Activated CD4-positive, CD25-positive, alpha-beta regulatory T cell treated with anti-CD3 and anti-CD28 coated beads, Interleukin-2, amount 50 U/mL, for 16 hours (primary cell): ENCODE results near the gene PACSIN3.
"Not testable (repeated sequence)": the region's sequence is repeated elsewhere in the genome, so short reads cannot be mapped to it uniquely, and the experiment has no call there.

ENCODE experiments used
- DNase-seq: peaks from one replicate; pipeline ENCODE4 v3.0.0-alpha.2; 2020; ENCODE audit warnings: low read depth, low spot score

The PACSIN3 gene

DNA sequence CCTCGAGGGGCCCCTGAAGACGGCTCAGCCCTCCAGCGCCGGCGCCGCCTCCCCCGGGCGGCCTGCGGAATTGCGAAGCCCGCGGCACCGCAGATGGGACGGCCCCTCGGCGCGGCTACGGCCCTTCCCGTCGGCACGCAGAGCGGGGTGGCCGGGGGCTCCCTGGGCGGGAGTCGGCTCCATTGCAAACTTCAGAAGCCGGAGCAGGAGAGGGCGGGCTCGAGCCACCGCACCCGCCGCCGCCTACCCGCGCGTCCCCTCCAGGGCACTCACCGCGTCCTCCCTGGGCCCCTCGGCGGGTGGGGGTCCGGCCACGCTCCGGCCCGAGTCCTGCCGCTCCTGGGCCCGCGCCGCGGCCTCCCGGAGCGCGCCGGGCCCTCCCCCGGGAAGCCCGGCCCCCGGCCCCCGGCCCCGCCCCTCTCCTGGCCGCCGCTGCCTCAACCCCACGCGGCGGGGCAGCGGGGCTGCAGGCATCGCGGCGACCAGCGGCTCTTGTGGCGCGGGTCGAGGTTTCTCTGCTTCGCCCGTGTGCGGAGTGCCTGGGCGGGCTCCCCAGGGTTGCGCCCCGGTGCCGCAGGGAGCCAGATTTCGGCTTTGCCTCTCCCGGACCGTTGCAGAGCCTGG, at the start of gene PACSIN3:
TSS of gene PACSIN3 (minus strand) at position 359 of the 624 bp plus-strand sequence. CDS start 3,707 bp downstream, outside the sequence.
- no peak for DNase-seq

DNA sequence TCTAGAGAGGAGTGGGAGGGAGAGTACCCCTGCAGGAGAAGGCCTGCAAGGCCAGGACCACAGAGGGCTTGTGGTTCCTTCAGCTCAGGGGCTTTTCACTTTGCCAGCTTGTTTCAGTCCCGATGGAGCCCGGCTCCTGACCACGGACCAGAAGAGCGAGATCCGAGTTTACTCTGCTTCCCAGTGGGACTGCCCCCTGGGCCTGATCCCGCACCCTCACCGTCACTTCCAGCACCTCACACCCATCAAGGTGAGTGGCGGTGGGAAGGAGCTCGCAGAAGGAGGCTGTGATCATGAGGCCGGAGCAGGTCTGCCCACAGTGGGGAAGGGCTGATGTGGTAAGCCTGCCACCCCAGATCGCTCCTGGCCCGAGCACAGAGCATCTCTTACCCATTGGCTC, 48.9 kb upstream of the PACSIN3 start:
- no peak for DNase-seq

DNA sequence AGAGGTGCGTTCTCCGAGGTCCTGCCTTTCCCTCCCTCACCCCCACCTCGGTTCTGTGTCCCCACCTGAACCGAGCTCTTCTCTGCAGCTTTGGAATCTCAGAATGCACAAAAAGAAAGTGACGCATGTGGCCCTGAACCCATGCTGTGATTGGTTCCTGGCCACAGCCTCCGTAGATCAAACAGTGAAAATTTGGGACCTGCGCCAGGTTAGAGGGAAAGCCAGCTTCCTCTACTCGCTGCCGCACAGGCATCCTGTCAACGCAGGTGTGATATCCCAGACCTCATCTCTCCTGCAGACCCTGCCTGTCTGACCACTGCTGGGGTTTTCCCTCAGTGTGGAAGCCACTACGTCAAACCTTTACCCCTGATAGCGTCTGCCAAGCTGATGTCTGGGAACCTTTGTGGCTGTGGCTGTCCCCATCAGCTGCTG, 48.5 kb upstream of the PACSIN3 start:
- DNase-seq: no peak

DNA sequence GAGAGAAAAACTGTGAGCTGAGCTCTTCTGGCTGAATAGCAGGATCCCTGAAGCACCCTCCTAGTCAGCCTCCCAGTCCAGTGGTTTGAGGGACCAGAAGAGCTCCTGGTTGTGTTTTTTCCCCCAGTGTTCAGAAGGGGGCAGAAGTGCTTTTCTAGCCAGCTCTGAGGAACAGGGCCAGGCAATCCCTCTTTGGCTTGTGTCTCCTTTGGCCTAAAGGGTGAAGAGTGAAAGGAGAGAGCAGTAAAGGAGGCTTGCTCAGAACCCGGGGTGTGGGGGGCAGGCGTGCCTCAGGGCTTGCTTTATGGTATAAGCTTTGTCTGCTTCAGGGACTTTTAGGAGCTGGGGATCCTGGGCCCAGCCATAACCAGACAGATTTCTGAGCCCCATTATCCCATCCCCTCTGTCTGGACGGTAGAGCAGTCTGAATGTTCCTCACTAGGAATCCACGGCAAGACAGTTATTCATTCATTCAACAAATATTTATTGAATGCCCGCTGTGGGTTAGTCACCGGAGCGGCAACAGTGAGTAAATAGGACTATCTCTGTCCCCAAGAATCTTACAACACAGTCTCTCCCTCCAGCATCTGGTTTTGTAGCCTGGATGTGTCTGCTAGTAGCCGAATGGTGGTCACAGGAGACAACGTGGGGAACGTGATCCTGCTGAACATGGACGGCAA, 47.9 kb upstream of the PACSIN3 start:
- DNase-seq: no peak

DNA sequence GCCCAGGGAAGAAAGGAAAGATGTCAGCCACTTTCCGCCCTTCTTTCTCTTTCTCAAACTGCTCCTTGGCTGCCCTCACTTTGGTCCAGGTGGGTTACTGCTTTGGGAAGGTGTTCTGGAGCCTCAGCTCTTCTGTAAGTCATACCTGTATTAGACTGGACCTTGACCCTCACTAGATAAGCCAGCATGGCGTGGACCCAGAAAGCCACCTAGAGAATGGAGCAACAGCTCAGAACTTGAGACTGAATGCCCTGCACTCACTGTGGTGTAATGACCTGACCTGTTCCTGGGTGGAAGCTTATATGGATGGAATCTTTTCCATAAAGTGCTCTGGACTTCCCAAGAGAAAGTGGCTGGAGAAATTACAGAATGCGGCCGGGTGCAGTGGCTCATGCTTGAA, 46.8 kb upstream of the PACSIN3 start:
- no peak for DNase-seq

DNA sequence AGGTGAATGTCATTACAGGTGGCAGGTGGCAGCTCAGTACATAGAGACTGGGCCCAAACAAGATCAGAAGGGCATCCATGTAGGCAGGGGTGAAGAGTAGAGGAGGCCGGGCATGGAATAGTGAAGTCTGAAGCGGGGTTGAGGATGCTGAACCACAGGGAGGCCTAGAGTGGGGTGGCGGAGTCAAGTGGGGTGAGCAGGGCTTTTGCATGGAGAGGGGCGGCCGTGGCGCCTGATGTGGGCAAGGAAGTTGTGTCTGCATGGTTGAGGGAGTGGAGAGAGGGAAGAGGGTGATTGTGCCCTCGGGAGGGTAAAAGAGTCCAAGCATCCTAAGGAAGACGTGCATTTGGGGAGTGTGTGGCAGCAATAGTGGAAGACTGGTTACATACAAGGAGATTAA, 42.9 kb upstream of the PACSIN3 start:
- DNase-seq: no peak

DNA sequence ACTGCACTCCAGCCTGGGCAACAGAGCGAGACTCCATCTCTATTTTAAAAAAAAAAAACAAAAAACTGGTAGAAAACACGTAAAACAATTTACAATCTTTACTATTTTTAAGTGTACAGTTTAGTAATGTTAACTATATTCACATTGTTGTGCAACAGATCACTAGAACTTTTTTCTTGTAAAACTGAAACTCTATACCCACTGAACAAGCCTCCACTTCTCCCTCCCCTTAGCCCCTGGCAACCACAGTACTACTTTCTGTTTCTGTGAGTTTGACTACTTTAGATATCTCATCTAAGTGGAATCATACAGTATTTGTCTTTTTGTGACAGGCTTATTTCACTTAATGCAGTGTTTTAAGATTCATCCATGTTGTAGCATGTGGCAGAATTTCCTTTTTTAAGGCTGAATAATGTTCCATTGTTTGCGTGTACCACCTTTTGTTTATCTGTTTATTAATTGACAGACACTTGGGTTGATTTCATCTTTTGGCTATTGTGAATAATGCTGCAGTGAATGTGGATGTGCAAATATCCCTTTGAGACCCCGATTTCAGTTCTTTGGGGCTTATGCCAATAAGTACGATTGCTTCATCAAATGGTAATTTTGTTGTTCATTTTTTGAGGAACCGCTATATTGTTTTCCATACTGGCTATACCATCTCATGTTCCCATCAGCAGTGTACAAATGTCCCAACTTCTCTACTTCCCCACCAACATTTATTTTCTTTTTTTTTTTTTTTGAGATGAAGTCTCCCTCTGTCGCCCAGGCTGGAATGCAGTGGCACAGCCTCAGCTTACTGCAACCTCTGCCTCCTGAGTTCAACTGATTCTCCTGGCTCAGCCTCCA, 39.5 kb upstream of the PACSIN3 start:
- no peak for DNase-seq

DNA sequence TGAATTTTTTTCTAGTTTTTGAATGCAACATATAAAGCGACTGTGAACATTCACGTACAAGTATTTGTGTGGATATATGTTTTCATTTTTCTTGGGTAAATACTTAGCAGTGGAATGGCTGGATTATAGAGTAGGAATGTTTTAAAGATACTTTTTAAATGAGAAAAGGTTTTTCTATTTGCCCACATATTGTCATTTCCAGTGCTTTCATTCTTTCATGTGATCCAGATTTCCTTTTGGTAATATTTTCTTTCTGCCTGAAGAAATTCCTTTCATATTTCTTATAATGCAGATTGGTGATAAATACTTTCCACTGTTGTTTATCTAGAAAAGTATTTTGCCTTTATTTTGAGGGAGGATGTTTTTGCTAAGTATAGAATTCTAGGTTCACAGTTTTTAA, 36.5 kb upstream of the PACSIN3 start:
- no peak for DNase-seq

DNA sequence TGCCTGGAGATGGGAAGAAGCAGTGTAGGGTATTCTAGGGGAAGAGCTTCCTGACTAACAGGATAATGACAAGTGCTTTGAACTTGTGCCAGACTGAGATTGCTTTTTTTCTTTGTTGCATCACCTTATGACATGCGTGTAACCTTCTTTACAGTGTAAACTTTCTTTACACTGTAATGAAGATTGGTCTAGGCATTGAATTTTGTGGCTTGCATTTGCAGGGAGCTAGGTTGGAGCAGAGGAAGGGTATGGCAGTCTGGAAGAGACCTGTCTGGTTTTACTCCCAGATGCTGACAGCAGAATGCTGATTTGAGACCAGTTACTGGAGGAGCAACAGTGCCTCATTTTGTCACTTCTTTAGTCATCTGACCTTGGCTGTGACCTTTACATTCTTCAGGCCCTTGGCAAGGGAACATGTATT, 34.2 kb upstream of the PACSIN3 start:
- DNase-seq: no peak

DNA sequence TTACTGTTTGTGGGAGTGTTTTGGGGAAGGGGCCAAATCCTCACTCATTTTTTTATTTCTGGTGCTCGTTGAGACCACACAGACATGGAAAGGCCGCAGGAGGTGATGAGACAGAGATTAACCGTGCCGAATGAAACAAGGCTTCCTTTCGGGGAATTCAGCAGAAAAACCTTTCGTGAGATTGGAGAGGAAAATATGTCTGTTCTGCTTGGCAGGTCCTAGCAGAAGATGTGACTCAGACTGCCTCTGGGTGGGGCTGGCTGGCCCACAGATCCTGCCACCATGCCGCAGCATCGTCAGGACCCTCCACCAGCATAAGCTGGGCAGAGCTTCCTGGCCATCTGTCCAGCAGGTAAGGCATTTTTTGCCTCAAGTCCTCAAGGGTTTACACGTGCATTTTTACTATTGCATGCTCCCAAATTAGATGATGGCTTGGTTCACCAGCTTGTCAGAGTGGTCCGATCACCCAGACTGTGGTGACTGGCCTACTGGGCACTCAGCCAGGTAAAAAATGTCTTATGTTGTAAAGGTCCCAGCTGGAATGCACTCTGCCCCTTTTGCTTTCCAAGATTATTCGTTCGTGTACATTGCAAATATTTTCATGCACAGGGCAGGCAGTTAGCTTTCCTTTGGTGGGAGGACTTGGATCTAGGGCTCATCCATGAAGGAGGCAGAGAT, 30.0 kb upstream of the PACSIN3 start:
- DNase-seq: peak; percentile 38

DNA sequence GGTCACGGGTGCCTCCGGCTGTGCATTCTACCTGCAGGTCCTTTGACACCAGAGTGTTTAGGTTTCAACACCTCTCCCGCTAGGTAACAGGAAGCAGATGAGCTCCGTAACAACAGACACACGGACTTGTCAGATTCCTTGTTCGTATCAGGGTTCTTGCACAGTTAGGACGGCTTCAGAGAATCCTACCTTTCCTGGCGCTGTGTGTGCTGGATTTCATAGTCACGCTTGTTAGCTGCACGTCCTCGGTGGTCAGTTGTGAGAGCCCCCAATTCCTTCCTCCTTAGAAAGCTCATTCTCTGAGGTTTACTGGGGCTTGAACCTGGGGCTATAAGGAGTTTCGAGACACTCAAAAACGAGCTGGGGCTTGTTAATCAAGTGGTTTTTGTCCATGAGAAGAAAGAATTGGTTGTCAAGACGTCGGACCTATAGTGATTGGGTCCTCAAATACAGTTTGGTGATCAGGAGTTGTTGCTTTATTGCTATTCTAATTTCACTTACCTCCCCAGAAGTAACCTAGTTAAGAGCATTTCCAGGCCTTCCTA, 29.2 kb upstream of the PACSIN3 start:
- no peak for DNase-seq

DNA sequence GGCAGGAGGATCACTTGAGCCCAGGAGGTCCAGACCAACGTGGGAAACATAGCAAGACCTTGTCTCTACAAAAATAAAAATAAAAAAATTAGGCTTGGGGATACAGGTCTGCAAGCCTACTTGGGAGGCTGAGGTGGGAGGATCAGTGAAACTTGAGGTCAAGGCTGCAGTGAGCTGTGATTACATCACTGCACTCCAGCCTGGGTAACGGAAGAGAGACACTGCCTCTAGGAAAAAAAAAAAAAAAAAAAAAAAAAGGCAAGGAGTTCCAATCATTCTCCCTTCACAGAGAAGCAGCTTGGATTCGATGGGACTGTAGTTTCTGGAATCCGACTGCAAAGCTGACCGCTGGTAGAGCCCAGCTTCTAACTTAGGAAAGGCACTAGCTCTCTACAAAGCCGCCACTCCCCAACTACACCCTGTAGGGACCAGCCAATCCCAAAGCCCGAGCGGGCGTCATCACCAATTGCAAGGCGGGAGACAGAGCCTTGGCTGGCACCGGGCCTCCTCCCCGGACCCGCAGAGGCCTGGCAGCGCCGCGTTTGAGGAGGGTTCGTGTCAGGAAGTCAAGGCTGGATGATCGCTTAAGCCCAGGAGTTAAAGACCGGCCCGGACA, 27.8 kb upstream of the PACSIN3 start:
- DNase-seq: peak; percentile 72

DNA sequence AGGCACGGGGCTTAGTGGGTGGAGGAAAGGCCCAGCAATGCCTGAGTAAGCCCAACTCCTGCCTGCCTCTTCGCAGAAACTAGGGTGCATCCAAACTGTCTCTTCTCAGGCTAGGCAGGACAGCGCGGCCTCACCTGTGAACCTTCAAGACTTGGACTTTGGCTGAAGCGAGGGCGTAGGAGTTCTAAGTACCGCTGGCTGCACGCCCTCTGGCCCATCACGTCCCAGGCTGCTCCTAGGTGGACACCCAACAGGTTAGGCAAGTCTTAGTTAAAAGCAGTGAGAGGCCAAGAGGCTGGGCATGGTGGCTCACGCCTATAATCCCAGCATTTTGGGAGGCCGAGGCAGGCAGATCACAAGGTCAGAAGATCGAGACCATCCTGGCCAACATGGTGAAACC, 26.7 kb upstream of the PACSIN3 start:
- no peak for DNase-seq

DNA sequence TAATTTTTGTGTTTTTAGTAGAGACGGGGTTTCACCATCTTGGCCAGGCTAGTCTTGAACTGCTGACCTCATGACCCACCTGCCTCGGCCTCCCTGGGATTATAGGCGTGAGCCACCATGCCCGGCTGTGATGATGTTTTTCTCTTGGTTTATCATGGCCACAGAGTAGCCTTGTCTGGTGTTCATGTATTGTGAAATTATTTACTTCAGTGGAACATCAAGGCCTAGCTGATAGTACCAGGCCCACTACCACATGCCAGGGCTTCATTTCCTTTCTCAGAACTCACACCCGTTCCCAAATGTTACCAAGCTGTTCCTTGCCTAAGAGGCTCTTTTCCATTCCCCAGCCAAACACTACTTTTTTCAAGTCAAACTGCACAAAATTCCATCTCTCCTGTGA, 22.4 kb upstream of the PACSIN3 start:
- no peak for DNase-seq

DNA sequence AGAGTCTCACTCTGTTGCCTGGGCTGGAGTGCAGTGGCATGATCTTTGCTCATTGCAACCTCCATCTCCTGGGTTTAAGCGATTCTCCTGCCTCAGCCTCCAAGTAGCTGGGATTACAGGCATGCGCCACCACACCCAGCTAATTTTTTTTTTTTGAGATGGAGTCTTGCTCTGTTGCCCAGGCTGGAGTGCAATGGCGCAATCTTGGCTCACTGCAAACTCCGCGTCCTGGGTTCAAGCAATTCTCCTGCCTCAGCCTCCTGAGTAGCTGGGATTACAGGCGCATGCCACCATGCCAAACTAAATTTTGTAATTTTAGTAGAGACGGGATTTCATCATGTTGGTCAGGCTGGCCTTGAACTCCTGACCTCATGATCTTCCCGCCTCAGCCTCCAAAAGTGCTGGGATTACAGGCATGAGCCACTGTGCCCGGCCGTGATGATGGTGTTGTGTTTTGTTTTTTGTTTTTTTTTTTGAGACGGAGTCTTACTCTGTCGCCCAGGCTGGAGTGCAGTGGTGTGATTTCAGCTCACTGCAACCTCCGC, 21.8 kb upstream of the PACSIN3 start:
- not testable (repeated sequence) for DNase-seq

DNA sequence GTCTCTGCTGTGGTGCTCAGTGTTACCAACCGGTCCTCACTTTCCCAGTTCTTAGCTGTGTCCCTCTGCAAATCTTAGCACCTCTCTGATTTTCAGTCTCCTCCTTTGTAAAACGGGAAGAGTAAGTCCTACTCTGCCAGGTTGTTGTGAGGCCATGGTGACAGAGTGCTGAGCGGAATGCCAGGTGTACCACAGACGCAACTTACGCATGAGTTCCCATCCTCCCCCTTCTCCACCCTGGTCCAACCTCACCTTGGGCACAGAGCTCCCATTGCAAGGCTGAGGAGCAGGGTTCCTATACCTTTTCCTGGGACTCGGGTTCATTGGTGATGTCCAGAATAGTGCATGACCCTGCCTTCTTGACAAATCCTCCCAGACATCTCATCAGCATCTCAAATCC, 21.2 kb upstream of the PACSIN3 start:
- no peak for DNase-seq

DNA sequence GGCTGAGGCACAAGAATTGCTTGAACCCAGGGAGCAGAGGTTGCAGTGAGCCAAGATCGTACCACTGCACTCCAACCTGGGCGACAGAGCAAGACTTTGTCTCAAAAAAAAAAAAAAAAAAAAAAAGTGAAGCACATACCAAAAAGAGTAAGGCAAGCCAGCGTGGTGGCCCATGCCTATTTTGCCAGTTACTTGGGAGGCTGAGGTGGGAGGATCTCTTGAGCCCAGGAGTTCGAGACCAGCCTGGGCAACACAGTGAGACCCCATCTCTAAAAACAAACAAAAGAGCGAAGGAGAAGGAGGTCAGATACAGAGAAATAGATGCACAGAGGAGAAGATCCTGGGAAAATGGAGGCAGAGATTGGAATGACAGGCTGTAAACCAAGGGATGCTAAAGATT, 20.3 kb upstream of the PACSIN3 start:
- not testable (repeated sequence) for DNase-seq

DNA sequence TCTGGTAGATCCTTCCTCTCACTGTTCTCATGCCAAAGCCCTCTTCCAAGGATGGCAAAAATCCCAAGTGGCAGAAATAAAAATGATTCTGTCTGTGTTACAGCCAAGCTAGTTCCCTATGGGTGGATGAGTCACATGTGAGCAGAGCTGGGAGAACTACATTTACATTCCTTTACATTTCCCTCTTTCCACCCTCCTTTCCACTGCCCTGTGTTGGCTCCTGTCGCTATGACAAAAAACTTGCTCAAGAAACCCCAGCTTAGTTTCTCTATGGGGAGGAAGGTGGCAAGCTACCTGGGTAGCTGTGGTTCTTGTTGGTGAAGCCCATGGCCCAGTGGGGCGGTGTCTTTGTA, 18.4 kb upstream of the PACSIN3 start:
- no peak for DNase-seq

DNA sequence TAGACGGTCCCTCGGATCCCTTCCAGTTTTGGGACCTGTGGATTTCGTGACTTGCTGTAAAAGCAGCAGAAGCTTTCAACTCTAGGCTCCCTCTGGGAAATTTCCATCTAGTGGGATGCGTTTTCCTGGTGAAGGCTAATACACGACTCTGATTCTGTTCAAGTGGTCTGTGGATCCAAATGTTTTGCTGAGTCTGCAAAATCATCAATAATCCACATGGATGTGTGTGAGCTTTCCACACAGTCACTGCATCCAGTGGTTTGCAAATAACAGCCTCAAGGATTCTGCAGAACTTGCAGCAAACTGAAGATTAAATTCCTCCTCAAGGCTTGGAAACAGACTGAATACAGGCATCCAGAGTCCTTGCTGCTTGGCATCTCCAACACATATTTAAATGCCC, 16.3 kb upstream of the PACSIN3 start:
- DNase-seq: no peak

DNA sequence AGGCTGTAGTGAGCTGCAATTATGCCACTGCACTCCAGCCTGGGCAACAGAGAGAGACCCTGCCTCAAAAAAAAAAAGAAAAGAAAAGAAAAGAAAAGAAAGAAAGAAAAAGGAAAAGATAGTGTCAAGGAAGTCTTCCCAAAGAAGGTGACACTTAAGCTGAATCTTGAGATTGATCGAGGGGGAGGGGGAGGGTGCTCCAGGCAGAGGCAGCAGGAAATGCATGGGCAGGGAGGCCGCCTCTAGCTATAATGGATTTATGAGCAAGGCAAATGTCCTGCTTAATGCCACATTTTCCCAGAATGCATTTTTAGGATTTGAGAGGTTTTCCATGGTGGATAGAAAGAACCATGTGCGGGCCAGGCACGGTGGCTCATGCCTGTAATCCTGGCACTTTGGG, 14.8 kb upstream of the PACSIN3 start:
- DNase-seq: no peak

DNA sequence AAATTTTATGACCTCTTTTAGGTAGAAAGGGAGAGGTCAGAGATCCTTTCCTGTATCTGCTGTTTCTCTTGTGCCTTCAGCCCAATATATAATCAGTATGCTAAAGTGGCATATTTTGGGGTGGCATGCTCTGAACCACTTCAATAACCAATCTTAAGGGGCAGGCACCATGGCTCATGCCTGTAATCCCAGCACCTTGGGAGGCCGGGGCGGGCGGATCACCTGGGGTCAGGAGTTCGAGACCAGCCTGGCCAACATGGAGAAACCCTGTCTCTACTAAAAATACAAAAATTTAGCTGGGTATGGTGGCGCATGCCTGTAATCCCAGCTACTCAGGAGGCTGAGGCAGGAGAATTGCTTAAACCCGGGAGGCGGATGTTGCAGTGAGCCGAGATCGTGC, 11.9 kb upstream of the PACSIN3 start:
- not testable (repeated sequence) for DNase-seq
